Measurements from ENCODE around the gene TTC39C. TPM values are rescaled to one million over a fixed set of nuclear protein-coding genes. Genes with fewer than 3 reads are reported as not detected.

Gene TTC39C
- total RNA-seq = 10 to 100 TPM; 37.4 to 44.6 TPM
- long read RNA-seq, donor 1, transcript TTC39C-209 (2 exons, 1,048 nt) = major isoform, 6 of 15 reads
- long read RNA-seq, donor 1, partial matches to known transcripts = 0 of 15 reads
- long read RNA-seq, donor 1, other reads (novel, unspliced or antisense) = 6 of 15 reads
- long read RNA-seq, donor 2, partial matches to known transcripts = 1 of 10 reads
- long read RNA-seq, donor 2, other reads (novel, unspliced or antisense) = 9 of 10 reads

GRCh38 chr18:24014062-24014985 is at the start of gene TTC39C:
TTC39C (plus strand) TSS chr18:24014754; CDS start chr18:24014872, 118 bp downstream.
- peak; percentile 93 for DNase-seq (ENCODE audit: low spot score)
- intact Hi-C loops (cut with DNase I) = loop anchor here in 1 of 2 donors (10.0 kb wide), 1 partner anchor 60 kb away; no protein-coding TSS in a partner anchor

DNA sequence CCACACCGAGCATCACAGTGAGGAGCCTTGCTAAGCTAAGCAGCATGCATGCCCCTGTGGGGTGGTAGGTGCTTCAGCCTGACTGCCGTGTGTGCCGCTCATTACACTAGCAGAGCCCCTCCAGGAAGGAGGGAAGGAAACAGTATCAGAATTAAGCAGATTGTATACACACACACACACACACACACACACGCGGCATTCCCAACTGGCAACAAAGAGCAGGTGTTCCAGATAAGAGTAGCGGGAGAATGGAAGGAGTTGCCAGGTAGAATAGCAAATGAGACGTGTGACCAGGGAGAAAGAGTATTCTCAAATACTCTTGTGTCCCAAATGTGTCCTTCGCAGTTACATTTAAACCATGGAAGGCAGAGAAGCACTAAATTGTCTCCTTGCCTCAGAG is 47.6 kb upstream of the TTC39C start:
- no peak for DNase-seq (ENCODE audit: low spot score)
- intact Hi-C loops (cut with DNase I) = no loop called here

DNA sequence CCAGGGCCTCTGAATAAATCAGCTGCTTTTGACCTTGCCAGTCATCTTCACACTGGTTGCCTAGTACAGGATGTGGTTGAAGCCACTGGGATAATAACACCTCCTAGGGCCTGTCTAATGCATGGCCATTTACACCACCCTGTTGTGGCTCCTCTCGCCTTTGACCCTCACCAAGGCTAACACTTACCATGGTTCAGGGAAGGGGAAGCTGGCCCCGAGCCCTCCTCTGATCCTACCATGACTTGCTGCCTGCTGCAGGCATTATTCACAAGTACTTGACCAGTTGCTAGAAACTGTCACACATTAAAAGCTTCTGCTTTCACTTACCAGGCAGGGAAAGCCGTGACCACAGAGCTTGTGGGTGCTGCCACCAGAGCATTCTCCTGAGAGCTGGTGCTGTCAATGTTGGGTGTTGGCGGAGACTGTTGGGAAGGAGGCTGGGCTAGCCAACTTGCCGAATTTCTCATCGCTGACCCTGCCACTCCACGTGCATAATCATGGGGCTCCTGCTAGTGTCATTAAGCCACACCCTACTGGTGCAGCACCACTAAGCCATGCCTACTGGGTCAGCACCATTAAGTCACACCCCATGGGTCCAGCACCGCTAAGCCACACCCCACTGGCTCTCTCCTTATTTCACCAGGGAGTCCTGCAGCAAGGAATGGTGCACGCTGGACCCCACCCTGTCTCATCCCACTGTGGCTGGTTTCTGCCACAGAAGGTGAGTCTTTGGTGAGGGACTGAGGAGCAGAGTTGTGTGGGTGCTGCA is 47.0 kb upstream of the TTC39C start:
- intact Hi-C loops (cut with DNase I) = no loop called here
- DNase-seq (ENCODE audit: low spot score) = no peak

DNA sequence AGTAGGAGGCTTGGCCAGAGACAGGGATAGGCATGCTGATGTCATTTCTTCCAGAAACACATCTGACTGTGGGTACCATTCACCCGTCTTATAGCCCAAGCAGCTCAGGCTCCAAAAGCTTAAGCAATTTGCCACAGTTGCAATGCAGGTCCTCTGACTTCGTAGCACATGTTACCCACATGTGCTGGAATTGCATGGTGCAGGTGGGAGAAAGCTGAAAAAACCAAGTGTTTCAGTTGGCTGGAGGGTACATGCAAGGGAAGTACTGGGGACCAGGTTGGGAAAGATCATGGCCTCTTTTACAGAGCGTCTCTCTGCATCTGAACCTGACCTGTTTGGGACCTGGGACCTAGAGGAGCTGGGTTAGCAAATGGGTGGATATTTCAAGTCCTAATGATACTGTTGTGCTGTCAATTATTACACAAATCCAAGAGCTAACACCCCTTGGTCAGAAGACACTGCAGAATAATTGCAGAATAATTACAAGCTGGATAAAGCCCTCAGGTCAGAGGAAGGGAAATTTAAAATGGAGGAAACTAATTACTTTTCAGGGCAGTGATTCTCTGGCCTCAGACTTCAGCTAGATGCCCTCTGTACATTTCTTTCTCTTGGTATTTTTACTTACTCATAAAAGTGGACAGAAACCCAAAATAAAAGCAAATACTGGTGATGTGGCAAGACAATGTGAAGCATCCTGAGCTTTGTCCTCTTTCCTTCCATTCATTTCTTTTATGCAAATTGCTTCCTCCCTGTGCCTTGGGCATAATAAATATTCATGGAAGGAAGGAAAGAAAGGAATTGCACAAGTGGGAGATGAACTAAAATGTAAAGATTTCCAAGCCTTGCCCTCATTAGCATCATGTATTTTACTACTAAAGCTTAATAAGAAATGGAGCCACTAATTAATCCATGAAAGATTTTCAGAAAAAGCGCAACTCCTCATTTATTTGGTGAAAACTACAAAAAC is 45.6 kb upstream of the TTC39C start:
- DNase-seq (ENCODE audit: low spot score) = no peak
- intact Hi-C loops (cut with DNase I) = no loop called here

- intact Hi-C loops (cut with DNase I) = no loop called here
- DNase-seq (ENCODE audit: low spot score) = no peak
These were observed 44.9 kb upstream of the TTC39C start for GRCh38 chr18:23969664-23970063.

GRCh38 chr18:23970161-23971096 is 44.1 kb upstream of the TTC39C start:
- no peak for DNase-seq (ENCODE audit: low spot score)
- intact Hi-C loops (cut with DNase I) = no loop called here

DNA sequence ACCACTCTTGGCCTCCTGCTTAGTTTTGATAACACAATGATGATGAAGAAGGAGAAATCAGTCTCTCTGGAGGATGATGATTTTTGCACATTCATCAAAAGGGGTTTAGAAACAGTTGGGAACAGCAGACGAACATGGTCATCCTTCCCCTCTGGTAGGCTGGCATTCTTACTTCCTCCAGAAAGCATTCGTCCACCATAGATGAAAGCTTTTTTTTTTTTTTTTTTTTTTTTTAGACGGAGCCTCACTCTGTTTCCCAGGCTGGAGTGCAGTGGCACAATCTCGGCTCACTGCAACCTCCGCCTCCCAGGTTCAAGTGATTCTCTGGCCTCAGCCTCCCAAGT is 43.5 kb upstream of the TTC39C start:
- intact Hi-C loops (cut with DNase I) = no loop called here
- no peak for DNase-seq (ENCODE audit: low spot score)

- intact Hi-C loops (cut with DNase I) = no loop called here
- DNase-seq (ENCODE audit: low spot score) = no peak
These were observed 42.8 kb upstream of the TTC39C start for GRCh38 chr18:23971666-23972230.

GRCh38 chr18:23972453-23972852 is 42.1 kb upstream of the TTC39C start:
- intact Hi-C loops (cut with DNase I) = no loop called here
- no peak for DNase-seq (ENCODE audit: low spot score)

DNA sequence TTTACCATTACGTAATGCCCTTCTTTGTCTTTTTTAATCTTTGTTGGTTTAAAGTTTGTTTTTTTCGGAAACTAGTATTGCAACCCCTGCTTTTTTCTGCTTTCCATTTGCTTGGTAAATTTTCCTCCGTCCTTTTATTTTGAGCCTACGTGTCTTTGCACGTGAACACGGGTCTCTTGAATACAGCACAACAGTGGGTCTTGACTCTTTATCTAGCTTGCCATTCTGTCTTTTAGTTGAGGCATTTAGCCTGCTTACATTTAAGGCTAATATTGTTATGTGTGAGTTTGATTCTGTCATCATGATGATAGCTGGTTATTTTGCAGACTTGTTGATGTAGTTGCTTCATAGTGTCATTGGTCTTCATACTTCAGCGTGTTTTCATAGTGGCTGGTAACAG is 37.5 kb upstream of the TTC39C start:
- intact Hi-C loops (cut with DNase I) = loop anchor here in 1 of 2 donors (5.0 kb wide), 1 partner anchor 45 kb away; no protein-coding TSS in a partner anchor
- no peak for DNase-seq (ENCODE audit: low spot score)

DNA sequence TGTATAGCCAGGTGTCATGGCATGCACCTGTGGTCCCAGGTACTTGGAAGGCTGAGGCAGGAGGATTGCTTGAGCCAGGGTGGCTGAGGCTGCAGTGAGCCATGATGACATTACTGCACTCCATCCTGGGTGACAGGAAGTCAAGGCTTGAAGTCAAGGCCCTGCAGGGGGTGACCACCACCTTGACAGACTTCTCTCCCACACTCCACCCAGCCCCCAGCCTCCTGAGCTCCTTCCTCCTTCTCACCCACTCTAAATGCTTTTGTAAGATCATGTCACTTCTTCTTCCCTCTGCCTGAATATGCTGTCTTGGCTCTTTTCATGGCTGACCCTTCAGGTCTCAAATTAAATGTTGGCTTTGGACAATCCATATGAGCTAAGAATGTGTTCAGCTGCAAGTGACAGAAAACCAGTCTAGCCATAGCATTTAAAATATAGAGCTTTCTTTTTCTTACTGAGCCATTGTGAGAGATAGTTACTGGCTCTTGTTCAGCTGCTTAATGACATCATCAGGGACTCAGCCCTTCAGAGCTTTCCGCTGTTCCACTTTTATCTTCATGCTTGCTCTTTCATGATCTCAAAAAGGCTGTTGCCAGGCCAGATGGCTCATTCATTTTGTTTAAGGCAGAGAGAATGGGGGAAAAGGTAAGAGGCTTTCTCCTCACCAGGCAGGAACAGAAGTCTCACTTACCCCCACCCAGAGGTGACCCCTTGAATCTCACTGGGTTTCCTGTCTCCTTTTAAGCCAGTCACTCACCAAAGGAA is 36.7 kb upstream of the TTC39C start:
- intact Hi-C loops (cut with DNase I) = loop anchor here in 1 of 2 donors (5.0 kb wide), 1 partner anchor 46 kb away; no protein-coding TSS in a partner anchor
- DNase-seq (ENCODE audit: low spot score) = no peak

DNA sequence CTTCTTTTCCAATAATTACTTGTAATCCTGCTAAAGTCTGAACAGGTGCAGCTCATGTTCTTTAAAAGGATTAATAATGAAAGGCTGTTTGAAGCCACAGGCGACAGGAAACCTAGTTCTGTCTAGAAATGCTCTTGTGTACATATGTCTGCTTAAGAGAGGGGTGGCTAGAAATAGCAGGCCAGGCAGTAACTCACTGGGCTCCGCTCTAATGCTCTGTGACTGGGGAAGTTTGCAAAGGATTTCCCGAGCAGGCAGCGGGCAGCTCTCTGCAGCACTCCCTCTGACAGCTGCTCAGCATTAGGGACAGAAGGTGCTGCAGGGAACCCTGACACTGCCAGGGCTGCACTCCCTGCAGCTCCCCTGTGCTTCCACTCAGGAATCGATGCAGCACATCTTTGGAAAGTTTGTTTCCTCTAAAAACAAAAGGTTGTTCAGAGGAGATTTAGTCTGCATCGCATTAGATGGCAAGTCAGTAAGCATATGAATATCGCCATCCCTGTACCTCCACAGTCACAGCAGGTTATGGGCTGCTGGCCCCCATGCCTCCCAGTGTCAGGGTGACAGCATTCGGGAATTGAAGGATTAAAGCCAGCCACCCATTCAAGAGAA is 33.1 kb upstream of the TTC39C start:
- intact Hi-C loops (cut with DNase I) = no loop called here
- no peak for DNase-seq (ENCODE audit: low spot score)

- intact Hi-C loops (cut with DNase I) = no loop called here
- DNase-seq (ENCODE audit: low spot score) = peak; percentile 95
These were observed 32.1 kb upstream of the TTC39C start for GRCh38 chr18:23982155-23983079.

- intact Hi-C loops (cut with DNase I) = no loop called here
- DNase-seq (ENCODE audit: low spot score) = no peak
These were observed 31.4 kb upstream of the TTC39C start for GRCh38 chr18:23983112-23983511.

Measured in posterior vena cava (tissue), 2 donors.